Measurements from ENCODE around the gene ST6GALNAC6.
"Not testable (repeated sequence)": the region's sequence is repeated elsewhere in the genome, so short reads cannot be mapped to it uniquely, and the experiment has no call there.

GRCh38 chr9:127836561-127836960, 62.8 kb downstream of the ST6GALNAC6 start:
- TF ChIP-seq MXI1 (IDR thresholded peaks at IDR 0.05; ENCODE audit: low read depth, low read length); POLR2AphosphoS5 (IDR thresholded peaks at IDR 0.05; ENCODE audit: low read length); PAX5 (IDR thresholded peaks at IDR 0.05; ENCODE audit: borderline replicate concordance, low read depth, low read length): not testable (repeated sequence)
- TF ChIP-seq, protein P1, sequence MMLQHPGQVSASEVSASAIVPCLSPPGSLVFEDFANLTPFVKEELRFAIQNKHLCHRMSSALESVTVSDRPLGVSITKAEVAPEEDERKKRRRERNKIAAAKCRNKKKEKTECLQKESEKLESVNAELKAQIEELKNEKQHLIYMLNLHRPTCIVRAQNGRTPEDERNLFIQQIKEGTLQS (IDR thresholded peaks at IDR 0.05; ENCODE audit: borderline replicate concordance, extremely low read depth, low read depth, low read length): not testable (repeated sequence)

Data from GM12878 (cell line).